Measurements from ENCODE around the gene TMEM8B. TPM values are rescaled to one million over a fixed set of nuclear protein-coding genes. Genes with fewer than 3 reads are reported as not detected.

The TMEM8B gene
- total RNA-seq, 1 experiment from 2014 or later = 9.3 TPM

GRCh38 chr9:35859990-35860339, 30.9 kb downstream of the TMEM8B start:
- WGBS (ENCODE audit: extremely low coverage, insufficient read length, low lambda C conversion rate) = no CpG with 5 or more reads among the region's 3 CpGs

More at GRCh38 chr9:35859990-35860339, 30.9 kb downstream of the TMEM8B start:
- no peak overlapping the region for H2BK15ac ChIP-seq (ENCODE audit: low read depth, low read length)
- no peak overlapping the region for H2BK120ac ChIP-seq (ENCODE audit: low read depth, low read length, poor library complexity, severe bottlenecking)
- TF ChIP-seq, protein P1, sequence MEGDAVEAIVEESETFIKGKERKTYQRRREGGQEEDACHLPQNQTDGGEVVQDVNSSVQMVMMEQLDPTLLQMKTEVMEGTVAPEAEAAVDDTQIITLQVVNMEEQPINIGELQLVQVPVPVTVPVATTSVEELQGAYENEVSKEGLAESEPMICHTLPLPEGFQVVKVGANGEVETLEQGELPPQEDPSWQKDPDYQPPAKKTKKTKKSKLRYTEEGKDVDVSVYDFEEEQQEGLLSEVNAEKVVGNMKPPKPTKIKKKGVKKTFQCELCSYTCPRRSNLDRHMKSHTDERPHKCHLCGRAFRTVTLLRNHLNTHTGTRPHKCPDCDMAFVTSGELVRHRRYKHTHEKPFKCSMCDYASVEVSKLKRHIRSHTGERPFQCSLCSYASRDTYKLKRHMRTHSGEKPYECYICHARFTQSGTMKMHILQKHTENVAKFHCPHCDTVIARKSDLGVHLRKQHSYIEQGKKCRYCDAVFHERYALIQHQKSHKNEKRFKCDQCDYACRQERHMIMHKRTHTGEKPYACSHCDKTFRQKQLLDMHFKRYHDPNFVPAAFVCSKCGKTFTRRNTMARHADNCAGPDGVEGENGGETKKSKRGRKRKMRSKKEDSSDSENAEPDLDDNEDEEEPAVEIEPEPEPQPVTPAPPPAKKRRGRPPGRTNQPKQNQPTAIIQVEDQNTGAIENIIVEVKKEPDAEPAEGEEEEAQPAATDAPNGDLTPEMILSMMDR (conservative IDR thresholded peaks at IDR 0.05) = no peak
- no peak overlapping the region for H4K91ac ChIP-seq (ENCODE audit: insufficient read length, low read depth, low read length)
- Mint-ChIP-seq H3K27ac (no peak overlapping the region), H3K27me3 (ENCODE audit: low read depth) (peaks cover 42% of the 10 kb centered on the region), H3K4me3 (no peak overlapping the region), H3K9me3 (no peaks in the 10 kb centered on the region), H3K4me1 (peaks cover 6% of the 10 kb centered on the region in 2 experiments), H3K36me3 (ENCODE audit: insufficient read depth in 1 of 3, low read depth in 3 of 3) (no peaks in the 10 kb centered on the region)
- H3K18ac ChIP-seq (ENCODE audit: insufficient read length, low read depth, low read length) = no peak overlapping the region
- H4K8ac ChIP-seq (replicated peaks; ENCODE audit: insufficient read length, low read depth, low read length) = no peak overlapping the region
- H3K9ac ChIP-seq (ENCODE audit: extremely low read depth, insufficient read length, low read length) = no peak overlapping the region
- no peak for DNase-seq
- no peak overlapping the region for H2BK5ac ChIP-seq (ENCODE audit: insufficient read length, low read length)
- H3K4ac ChIP-seq (ENCODE audit: low read depth, low read length) = no peak overlapping the region
- H2AFZ ChIP-seq (ENCODE audit: low read length) = no peak overlapping the region
- H3K79me1 ChIP-seq (ENCODE audit: insufficient read depth, low read depth, low read length, poor library complexity, severe bottlenecking) = no peaks in the 10 kb centered on the region
- H3K23me2 ChIP-seq (ENCODE audit: insufficient read length, low read depth, low read length, poor library complexity, severe bottlenecking) = no peaks in the 10 kb centered on the region
- no peak overlapping the region for H3K14ac ChIP-seq (ENCODE audit: insufficient read depth, low read length)
- no peak overlapping the region for H3T11ph ChIP-seq (ENCODE audit: low read length)
- H3K27ac ChIP-seq (ENCODE audit: insufficient read length, low read depth, low read length) = no peak overlapping the region
- no peak overlapping the region for H4K5ac ChIP-seq (ENCODE audit: insufficient read length, low read depth, low read length)
- H3K23ac ChIP-seq (ENCODE audit: insufficient read length, low read depth, low read length) = no peak overlapping the region
- no peaks in the 10 kb centered on the region for H3K27me3 ChIP-seq (ENCODE audit: insufficient read depth, low read length)
- H3K56ac ChIP-seq (ENCODE audit: insufficient read length, low read depth, low read length) = no peak overlapping the region
- H3K4me2 ChIP-seq (ENCODE audit: insufficient read depth, insufficient read length, low read length) = no peak overlapping the region
- no peaks in the 10 kb centered on the region for H3K79me2 ChIP-seq (ENCODE audit: insufficient read depth, low read length)
- no peaks in the 10 kb centered on the region for H3K4me1 ChIP-seq (ENCODE audit: insufficient read depth, low read length)
- no peak overlapping the region for H2BK12ac ChIP-seq (ENCODE audit: insufficient read length, low read depth, low read length)
- no peaks in the 10 kb centered on the region for H4K20me1 ChIP-seq (ENCODE audit: control insufficient read depth, insufficient read depth, insufficient read length)
- no peak overlapping the region for H2BK20ac ChIP-seq (ENCODE audit: low read depth, low read length, poor library complexity, severe bottlenecking)
- H2AK5ac ChIP-seq (ENCODE audit: insufficient read length, low read length) = no peak overlapping the region
- no peaks in the 10 kb centered on the region for H3K9me3 ChIP-seq (ENCODE audit: control insufficient read depth, low read depth, low read length)
